HS-27A (cell line): ENCODE measurements around the gene ARF1.

ENCODE experiments used
- DNase-seq: peaks from one replicate; pipeline ENCODE4 v3.0.0-alpha.2; 2012; ENCODE audit warnings: low read depth, missing footprints

ARF1 gene

GRCh38 chr1:228082214-228082917 is at the start of gene ARF1:
ARF1 (plus strand) TSS chr1:228082708; CDS start chr1:228097115, 14,407 bp downstream.
- peak; percentile 50 for DNase-seq

- no peak for DNase-seq
These were observed 49.1 kb upstream of the ARF1 start for GRCh38 chr1:228033376-228033775.

- DNase-seq: no peak
These were observed 47.3 kb upstream of the ARF1 start for GRCh38 chr1:228034954-228035837.

GRCh38 chr1:228035844-228036243 is 46.7 kb upstream of the ARF1 start:
- DNase-seq: no peak

- no peak for DNase-seq
These were observed 45.7 kb upstream of the ARF1 start for GRCh38 chr1:228036701-228037231.

GRCh38 chr1:228037401-228038386 is 44.8 kb upstream of the ARF1 start:
- DNase-seq: no peak

- no peak for DNase-seq
These were observed 44.0 kb upstream of the ARF1 start for GRCh38 chr1:228038387-228039005.

GRCh38 chr1:228039006-228039903 is 43.3 kb upstream of the ARF1 start:
- no peak for DNase-seq

- DNase-seq: no peak
These were observed 42.5 kb upstream of the ARF1 start for GRCh38 chr1:228039986-228040385.

GRCh38 chr1:228041316-228041715 is 41.2 kb upstream of the ARF1 start:
- DNase-seq: no peak

- DNase-seq: no peak
These were observed 40.0 kb upstream of the ARF1 start for GRCh38 chr1:228042508-228042907.

- DNase-seq: no peak
These were observed 39.1 kb upstream of the ARF1 start for GRCh38 chr1:228043281-228043848.

GRCh38 chr1:228044961-228045360 is 37.5 kb upstream of the ARF1 start:
- DNase-seq: no peak

- DNase-seq: no peak
These were observed 37.1 kb upstream of the ARF1 start for GRCh38 chr1:228045405-228045804.

GRCh38 chr1:228045871-228046270 is 36.6 kb upstream of the ARF1 start:
- no peak for DNase-seq

GRCh38 chr1:228046421-228047182 is 35.9 kb upstream of the ARF1 start:
- no peak for DNase-seq

- DNase-seq: no peak
These were observed 35.4 kb upstream of the ARF1 start for GRCh38 chr1:228047183-228047466.

GRCh38 chr1:228048120-228048519 is 34.4 kb upstream of the ARF1 start:
- DNase-seq: no peak

GRCh38 chr1:228048659-228049298 is 33.7 kb upstream of the ARF1 start:
- no peak for DNase-seq
